DLD1 (cell line): ENCODE data around the gene HES3.

Source experiments
- in situ Hi-C: cut with HindIII; loops from 2 replicates; pipeline ENCODE4 v1.10.0; 2017; ENCODE audit warnings: low sequenced_read_pairs

Gene HES3, protein sequence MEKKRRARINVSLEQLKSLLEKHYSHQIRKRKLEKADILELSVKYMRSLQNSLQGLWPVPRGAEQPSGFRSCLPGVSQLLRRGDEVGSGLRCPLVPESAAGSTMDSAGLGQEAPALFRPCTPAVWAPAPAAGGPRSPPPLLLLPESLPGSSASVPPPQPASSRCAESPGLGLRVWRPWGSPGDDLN

DNA sequence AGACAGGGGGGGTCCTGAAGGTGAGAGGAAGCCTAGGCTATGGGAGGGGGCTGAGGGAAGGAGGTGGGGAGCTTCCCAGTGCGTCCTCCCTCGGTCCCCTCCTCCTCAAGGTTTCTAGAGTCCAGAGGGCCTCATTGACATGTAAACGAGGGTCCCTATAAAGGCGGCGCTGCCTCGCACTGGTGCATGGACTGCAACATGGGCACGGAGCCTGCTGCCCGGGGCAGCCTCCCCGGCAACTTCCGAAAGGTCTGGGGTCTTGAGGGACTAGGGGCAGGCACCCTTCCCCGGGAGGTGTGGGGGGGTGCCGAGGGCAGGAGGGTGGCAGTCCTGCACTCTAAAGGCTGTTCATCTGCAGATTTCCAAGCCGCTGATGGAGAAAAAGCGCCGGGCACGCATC, at the start of gene HES3:
Gene HES3 (plus strand): TSS at position 187 of the 400 bp plus-strand sequence. CDS start 187 bp downstream, at position 374.
- in situ Hi-C loops, result no loop called here

DNA sequence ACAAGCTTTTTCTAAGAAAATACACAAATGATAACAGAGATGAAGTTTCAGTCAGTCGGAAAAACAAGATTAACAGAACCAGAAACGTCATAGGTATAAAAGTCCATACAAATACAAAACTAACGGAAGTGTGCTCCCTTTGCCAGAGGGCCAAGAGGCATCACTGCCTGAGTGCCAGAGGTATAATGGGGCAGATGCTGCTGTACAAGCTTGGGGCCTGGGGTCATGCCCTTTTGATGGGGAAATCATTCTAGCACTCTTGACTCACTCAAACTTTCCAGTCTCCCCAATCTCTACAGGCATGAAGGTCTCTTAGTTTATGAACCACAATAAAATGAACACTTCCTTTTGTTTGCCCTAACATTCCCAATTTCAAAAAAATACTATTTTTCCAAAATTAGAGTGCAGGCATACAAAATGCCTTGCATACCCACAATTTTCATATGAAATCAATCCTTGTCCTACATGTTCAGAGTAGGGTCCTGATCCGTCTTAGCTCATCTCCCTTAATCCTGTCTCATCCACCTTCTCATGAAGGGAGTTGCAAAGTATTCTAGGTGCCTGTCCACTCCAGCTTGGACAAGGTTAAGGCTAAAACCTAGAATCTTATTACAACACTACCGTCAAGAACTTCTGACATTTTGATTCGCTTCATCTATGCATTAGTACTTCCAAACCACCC, 46.1 kb upstream of the HES3 start:
- in situ Hi-C loops, result loop anchor here (10.0 kb wide), 1 partner anchor 123 kb away; no protein-coding TSS in a partner anchor

- in situ Hi-C loops, result loop anchor here (10.0 kb wide), 1 partner anchor 124 kb away; no protein-coding TSS in a partner anchor
Measured at GRCh38 chr1:6198646-6199297, 45.2 kb upstream of the HES3 start.

DNA sequence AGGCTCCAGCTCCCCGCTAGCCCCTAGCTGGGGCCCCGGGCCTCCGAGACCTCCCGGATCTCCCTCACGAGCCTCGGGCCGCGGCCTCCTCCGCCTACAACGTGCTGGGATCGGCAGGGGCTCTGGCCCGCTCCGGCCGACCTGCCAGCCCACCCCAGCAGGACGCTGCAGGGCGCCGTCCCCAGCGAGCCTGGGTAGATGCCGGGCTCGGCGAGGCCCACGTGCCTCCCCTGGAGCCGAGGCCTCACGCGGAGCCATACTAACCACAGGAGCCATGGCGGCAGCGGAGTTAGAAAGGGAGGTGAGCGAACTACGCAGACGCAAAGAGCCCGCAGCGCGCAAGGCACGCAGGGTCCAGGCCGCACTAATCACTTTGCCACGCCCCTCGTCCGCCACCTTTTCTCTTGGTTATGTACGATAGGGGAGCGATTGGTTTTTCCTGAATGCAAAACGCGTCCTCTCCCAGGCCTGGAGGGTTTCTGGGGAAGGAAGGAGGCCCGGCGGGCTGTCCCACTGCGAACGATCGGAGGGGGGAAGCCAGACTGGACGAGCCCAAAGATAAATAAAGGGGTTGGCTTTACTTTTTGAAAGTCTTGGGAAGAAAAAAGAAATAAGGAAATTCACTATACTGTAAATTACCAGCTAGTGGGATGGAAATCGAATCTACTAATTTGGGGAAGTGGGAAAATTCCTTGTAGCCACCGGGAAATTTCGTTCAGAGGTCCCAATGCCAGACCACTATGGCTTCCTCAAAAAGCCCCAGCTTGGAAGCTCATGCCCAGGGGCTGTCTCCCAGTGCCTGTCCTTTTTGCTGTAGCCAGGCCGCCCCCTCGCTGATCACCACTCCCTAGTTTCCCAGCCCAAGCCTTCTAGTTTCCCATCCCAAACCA, 44.4 kb upstream of the HES3 start, which contains the start of gene RPL22:
Gene RPL22 (minus strand): TSS at position 298 of the 890 bp plus-strand sequence. CDS start 22 bp downstream, at position 276.
- in situ Hi-C loops, result loop anchor here (10.0 kb wide), 1 partner anchor 125 kb away; no protein-coding TSS in a partner anchor

GRCh38 chr1:6200188-6200809, 43.7 kb upstream of the HES3 start:
- in situ Hi-C loops, result no loop called here

- in situ Hi-C loops, result no loop called here
Measured at GRCh38 chr1:6202256-6202655, 41.7 kb upstream of the HES3 start.

- in situ Hi-C loops, result no loop called here
Measured at GRCh38 chr1:6205849-6206519, 38.0 kb upstream of the HES3 start, which contains the start of gene RNF207. Gene RNF207 (plus strand): TSS chr1:6206119. CDS start chr1:6206536, 417 bp downstream.

- in situ Hi-C loops, result no loop called here
Measured at GRCh38 chr1:6206520-6206855, 37.5 kb upstream of the HES3 start.

DNA sequence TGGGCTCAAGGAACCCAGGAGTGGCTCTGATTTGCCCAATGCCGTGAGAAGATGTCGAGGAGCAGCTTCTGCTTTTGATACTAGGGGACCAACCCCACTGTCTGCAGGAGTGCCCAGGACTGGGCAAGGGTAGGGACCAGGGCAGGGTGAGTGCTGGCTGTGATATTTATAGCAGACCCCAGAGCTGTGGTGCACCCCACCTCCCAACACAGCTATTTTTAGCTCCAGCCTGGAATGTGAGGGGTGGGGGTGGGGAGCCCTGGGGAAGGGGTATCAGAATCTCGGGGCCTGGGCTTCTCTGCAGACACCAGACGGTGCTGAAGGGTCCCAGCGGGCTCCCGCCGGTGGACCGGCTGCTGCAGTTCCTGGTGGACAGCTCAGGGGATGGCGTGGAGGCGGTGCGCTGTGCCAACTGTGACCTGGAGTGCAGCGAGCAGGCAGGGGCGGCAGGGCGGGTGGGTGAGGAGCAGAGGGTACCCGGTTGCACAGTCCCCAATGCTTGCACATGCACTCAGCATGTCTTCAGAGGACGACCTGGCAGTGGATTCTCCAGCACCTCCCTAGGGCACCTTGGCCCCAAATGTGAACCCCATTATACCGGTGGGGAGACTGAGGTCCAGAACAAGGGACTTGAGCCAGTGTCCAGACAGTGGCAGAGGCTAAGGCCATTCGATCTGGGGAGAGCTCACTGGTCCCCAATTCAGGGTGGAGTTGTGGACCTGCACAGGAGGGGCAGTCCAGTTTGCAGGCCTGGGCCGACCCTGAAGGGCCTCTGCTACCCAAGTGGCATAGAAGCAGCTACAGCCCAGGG, 36.7 kb upstream of the HES3 start:
- in situ Hi-C loops, result no loop called here

GRCh38 chr1:6207921-6208320, 36.1 kb upstream of the HES3 start:
- in situ Hi-C loops, result no loop called here

DNA sequence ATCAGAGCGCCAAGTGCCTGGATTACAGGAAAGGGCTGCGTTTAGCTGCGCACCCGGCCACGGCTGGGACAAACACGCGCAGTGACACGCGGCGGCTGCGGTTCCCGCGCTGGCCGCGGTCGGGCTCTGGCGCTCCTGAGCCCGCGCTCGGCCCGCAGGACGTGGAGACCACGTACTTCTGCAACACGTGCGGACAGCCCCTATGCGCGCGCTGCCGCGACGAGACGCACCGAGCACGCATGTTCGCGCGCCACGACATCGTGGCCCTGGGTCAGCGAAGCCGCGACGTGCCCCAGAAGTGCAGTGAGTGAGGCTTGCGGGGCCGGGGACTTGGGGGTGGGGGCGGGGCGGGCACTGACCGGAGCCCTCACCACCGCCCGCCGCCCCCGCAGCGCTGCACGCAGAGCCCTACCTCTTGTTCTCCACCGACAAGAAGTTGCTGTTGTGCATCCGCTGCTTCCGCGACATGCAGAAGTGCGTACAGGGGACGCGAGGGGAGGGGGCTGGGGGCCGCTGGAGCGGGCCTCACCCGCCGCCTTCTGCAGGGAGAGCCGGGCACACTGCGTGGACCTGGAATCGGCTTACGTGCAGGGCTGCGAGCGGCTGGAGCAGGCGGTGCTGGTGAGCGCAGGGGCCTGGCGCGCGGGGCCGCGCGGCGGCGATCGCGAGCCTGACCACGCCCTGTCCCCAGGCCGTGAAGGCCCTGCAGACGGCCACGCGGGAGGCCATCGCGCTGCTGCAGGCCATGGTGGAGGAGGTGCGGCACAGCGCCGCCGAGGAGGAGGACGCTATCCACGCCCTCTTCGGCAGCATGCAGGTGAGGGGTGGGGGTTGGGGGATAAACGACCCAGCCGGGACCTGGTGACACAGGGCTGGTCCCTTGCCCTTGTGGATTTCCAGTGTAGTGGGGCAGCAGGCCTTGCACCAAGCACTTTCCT, 35.0 kb upstream of the HES3 start:
- in situ Hi-C loops, result no loop called here

DNA sequence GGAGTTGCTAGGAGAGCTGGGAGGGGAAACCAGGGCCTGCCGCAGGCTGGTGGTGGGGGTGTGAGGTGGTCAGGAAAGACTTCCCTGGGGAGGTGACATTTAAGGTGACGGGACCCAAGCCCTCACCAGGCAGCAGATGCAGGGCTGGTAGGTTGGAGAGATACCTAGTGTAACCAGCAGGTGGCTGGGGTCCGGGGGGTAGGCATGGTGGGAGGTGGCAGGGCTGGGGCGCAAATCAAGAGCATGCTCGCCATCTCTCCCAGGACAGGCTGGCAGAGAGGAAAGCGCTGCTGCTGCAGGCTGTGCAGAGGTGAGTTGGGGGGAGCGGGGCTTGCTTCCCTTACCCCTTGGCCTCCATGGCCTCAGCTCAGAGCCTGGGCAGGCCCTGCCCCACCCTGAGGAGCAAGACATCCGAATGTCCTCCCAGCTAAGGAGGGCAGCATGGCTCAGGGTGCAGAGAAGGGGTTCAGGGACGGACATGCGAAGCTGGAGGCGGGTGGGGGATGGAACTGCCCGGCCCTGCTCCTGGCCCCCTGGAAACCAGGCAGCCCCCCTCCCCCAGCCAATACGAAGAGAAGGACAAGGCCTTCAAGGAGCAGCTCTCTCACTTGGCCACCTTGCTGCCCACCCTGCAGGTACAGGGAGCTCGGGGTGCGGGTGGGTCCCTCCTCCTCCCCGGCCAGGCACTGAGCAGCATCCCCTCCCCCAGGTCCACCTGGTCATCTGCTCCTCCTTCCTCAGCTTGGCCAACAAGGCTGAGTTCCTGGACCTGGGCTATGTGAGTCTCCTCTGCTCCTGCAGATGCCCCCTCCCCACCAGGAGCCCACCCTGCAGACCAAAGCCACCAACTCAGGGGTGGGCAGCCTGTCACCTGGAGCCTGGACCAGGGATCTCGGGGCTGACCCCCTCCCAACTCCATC, 34.1 kb upstream of the HES3 start:
- in situ Hi-C loops, result no loop called here

GRCh38 chr1:6210591-6211355, 33.2 kb upstream of the HES3 start:
- in situ Hi-C loops, result no loop called here

DNA sequence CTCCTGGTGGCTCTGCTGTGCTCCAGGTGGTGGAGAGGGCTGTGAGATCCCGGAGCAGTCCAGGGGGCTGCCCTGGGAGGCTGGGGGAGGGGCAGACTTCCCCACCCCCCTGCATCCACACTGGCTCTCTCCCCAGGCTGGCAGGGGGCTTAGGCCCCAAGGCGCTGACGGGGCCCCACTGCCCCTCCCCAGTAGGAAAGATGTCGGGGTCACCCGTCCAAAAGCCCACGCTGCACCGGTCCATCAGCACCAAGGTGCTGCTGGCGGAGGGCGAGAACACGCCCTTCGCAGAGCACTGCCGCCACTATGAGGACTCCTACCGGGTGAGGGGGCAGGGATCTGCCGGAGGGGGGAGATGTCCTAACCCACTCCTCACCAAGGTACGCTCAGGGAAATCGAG, 32.2 kb upstream of the HES3 start:
- in situ Hi-C loops, result no loop called here

- in situ Hi-C loops, result no loop called here
Measured at GRCh38 chr1:6212193-6212959, 31.6 kb upstream of the HES3 start.
